ENCODE results near the gene CCL5. TPM values are rescaled to one million over a fixed set of nuclear protein-coding genes. Genes with fewer than 3 reads are reported as not detected.

Gene CCL5
- total and polyA plus RNA-seq, 7 donors: 0.38 to 2.6 (median 0.77) TPM

- TF ChIP-seq CTCF (IDR thresholded peaks at IDR 0.05): no peak
- intact Hi-C loops (cut with DNase I): no loop called here
- Histone ChIP-seq H3K4me3 (no peak overlapping the region), H3K4me1 (no peaks in the 10 kb centered on the region), H3K27me3 (ENCODE audit: insufficient read depth in 3 of 3, low read length in 2 of 3) (no peaks in the 10 kb centered on the region), H3K36me3 (ENCODE audit: insufficient read depth in 1 of 2, low read depth in 1 of 2) (peaks cover 0 to 25% of the 10 kb centered on the region in 2 donors), H3K27ac (no peak overlapping the region), H3K9me3 (no peaks in the 10 kb centered on the region)
- no peak for DNase-seq
- 82 to 91% (median 87%) methylated on average over 2 of the region's 2 CpGs for WGBS, 3 donors
- ATAC-seq: no peak
These were observed 23.6 kb downstream of the CCL5 start for GRCh38 chr17:35856603-35857002.

- ATAC-seq (no peak), DNase-seq (no peak)
- no peak for TF ChIP-seq CTCF (IDR thresholded peaks at IDR 0.05)
- WGBS, 3 donors: 59 to 71% (median 66%) methylated on average over 5 of the region's 5 CpGs
- peaks cover 0 to 28% of the 10 kb centered on the region in 2 donors for H3K36me3 ChIP-seq (ENCODE audit: insufficient read depth in 1 of 2, low read depth in 1 of 2)
- no peaks in the 10 kb centered on the region for H3K4me1 ChIP-seq
- no peak overlapping the region for H3K27ac ChIP-seq
- H3K4me3 ChIP-seq: no peak overlapping the region
- H3K9me3 ChIP-seq: no peaks in the 10 kb centered on the region
- no peaks in the 10 kb centered on the region for H3K27me3 ChIP-seq (ENCODE audit: insufficient read depth in 3 of 3, low read length in 2 of 3)
- intact Hi-C loops (cut with DNase I): no loop called here
These were observed 24.2 kb downstream of the CCL5 start for GRCh38 chr17:35855965-35856364.

- Histone ChIP-seq H3K36me3 (ENCODE audit: insufficient read depth in 1 of 2, low read depth in 1 of 2) (peaks cover 6 to 80% of the 10 kb centered on the region in 2 donors), H3K27ac (no peak overlapping the region), H3K9me3 (no peaks in the 10 kb centered on the region), H3K27me3 (ENCODE audit: insufficient read depth in 3 of 3, low read length in 2 of 3) (no peaks in the 10 kb centered on the region), H3K4me3 (no peak overlapping the region), H3K4me1 (no peaks in the 10 kb centered on the region)
- no peak for DNase-seq
- intact Hi-C loops (cut with DNase I): no loop called here
- 79 to 82% (median 81%) methylated on average over 7 of the region's 7 CpGs for WGBS, 3 donors
- peak; percentile 46 to 65 (median 63) for ATAC-seq
- TF ChIP-seq CTCF (IDR thresholded peaks at IDR 0.05): peak; percentile 63
These were observed 30.5 kb downstream of the CCL5 start for GRCh38 chr17:35849469-35850348.

- DNase-seq (no peak), ATAC-seq (no peak)
- Histone ChIP-seq H3K36me3 (ENCODE audit: insufficient read depth in 1 of 2, low read depth in 1 of 2) (peaks cover 8 to 90% of the 10 kb centered on the region in 2 donors), H3K4me3 (no peak overlapping the region), H3K27ac (no peak overlapping the region), H3K27me3 (ENCODE audit: insufficient read depth in 3 of 3, low read length in 2 of 3) (no peaks in the 10 kb centered on the region), H3K9me3 (no peaks in the 10 kb centered on the region), H3K4me1 (no peaks in the 10 kb centered on the region)
- 86 to 90% (median 88%) methylated on average over 4 of the region's 4 CpGs for WGBS, 3 donors
- TF ChIP-seq CTCF (IDR thresholded peaks at IDR 0.05): no peak
- intact Hi-C loops (cut with DNase I): no loop called here
These were observed 32.4 kb downstream of the CCL5 start for GRCh38 chr17:35847633-35848373.
